LNCAP (cell line): ENCODE measurements around the gene MTX3.

ENCODE experiments used
- CTCF ChIP-seq: fragments of 450-650 bp; IDR thresholded peaks from 2 replicates; pipeline ENCODE4 v1.5.1; 2017; ENCODE audit warnings: mild to moderate bottlenecking

The MTX3 gene

GRCh38 chr5:79931409-79931808 lies 59.7 kb downstream of the MTX3 start:
- no peak for TF ChIP-seq CTCF

GRCh38 chr5:79929095-79929494 lies 62.0 kb downstream of the MTX3 start:
- TF ChIP-seq CTCF, result no peak
